GM18907 (cell line): ENCODE measurements around the gene ARPIN.

Source experiments
- ATAC-seq: cut with Tn5 transposase; IDR thresholded peaks from one replicate; pipeline ENCODE4 v1.9.1; 2021; ENCODE audit warnings: mild to moderate bottlenecking, moderate library complexity; ENCODE audit not compliant: unreplicated experiment

Gene ARPIN

DNA sequence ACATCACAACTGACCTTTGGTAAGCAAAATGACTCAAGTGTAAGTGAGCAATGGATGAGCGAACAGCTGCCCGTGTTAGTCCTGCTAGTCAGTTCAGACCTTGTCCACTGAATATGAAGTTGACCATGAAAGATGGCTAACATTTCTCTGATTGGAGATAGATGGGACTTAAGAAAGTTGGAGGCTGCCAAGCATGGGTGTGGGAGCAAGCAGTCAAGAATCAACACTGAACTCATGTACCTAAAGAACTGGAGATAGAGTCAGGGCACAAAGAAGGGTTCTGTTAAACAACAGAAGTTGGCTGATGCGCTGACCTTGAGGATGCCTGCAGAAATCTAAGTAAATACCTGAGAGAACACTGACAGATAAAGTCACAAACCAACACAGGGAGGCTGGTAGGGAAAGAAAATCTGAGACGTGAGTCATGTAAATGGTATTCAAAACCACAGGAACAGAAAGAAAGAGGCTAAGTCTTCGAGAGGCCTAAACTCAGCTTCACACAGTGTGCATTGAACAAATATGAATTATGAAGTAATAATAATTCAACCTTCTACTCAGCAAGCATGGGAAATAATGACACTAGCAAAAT lies 67.4 kb downstream of the ARPIN start:
- ATAC-seq: no peak
